Spleen (tissue), 11 donors: Measurements from ENCODE around the gene KMT5C. TPM values are rescaled to one million over a fixed set of nuclear protein-coding genes. Genes with fewer than 3 reads are reported as not detected.

Source experiments
- DNase-seq: peaks from one replicate; pipeline ENCODE4 v3.0.0-alpha.2; 2020
- H3K27ac ChIP-seq, 8 donors: fragments of 200-600 bp; sonication (generic) in 7 of 8; 1 replicate in 4 of 8; 2 replicates in 4 of 8; pipeline versions ENCODE4 v1.5.0 to v1.8.0; 2016 to 2021; ENCODE audit warnings: inconsistent platforms in 4 of 8, mild to moderate bottlenecking in 4 of 8, moderate library complexity in 1 of 8
- H3K27me3 ChIP-seq, 7 donors: fragments of 200-600 bp; sonication (generic) in 6 of 7; replicated peaks in 1 of 7; 1 replicate in 4 of 7; 2 replicates in 3 of 7; pipeline versions ENCODE4 v1.5.0 to v1.8.0; 2016 to 2021; ENCODE audit warnings: inconsistent platforms in 3 of 7, mild to moderate bottlenecking in 1 of 7
- H3K36me3 ChIP-seq, 6 donors: fragments of 200-600 bp; sonication (generic) in 5 of 6; 1 replicate in 4 of 6; 2 replicates in 2 of 6; pipeline versions ENCODE4 v1.5.0 to v1.8.0; 2016 to 2021; ENCODE audit warnings: inconsistent platforms in 2 of 6
- H3K4me1 ChIP-seq, 6 donors: fragments of 200-600 bp; sonication (generic) in 5 of 6; 1 replicate in 3 of 6; 2 replicates in 3 of 6; pipeline versions ENCODE4 v1.5.0 to v1.8.0; 2016 to 2021; ENCODE audit warnings: inconsistent platforms in 3 of 6
- H3K4me3 ChIP-seq, 8 donors: fragments of 200-600 bp; sonication (generic) in 7 of 8; 1 replicate in 4 of 8; 2 replicates in 4 of 8; pipeline versions ENCODE4 v1.5.0 to v1.8.0; 2016 to 2021; ENCODE audit warnings: inconsistent platforms in 4 of 8, mild to moderate bottlenecking in 4 of 8, moderate library complexity in 2 of 8
- H3K9me3 ChIP-seq, 8 donors: fragments of 200-600 bp; sonication (generic) in 7 of 8; 1 replicate in 4 of 8; 2 replicates in 4 of 8; pipeline versions ENCODE4 v1.5.0 to v1.8.0; 2016 to 2021; ENCODE audit warnings: inconsistent platforms in 4 of 8
- CTCF ChIP-seq, 11 experiments: fragments of 200-600 bp in 7 of 11; fragments of 450-650 bp in 4 of 11; sonication (generic) in 4 of 11; IDR thresholded peaks in 8 of 11; conservative IDR thresholded peaks in 3 of 11; 1 replicate in 7 of 11; 2 replicates in 4 of 11; pipeline versions ENCODE4 v1.4.0 to v1.8.0; 2016 to 2021; ENCODE audit warnings: antibody characterized with exemption in 11 of 11, inconsistent platforms in 4 of 11, mild to moderate bottlenecking in 1 of 11
- POLR2A ChIP-seq, 3 donors: fragments of 450-650 bp; IDR thresholded peaks; one replicate each; pipeline ENCODE4 v1.5.1; 2017; ENCODE audit warnings: antibody characterized with exemption in 3 of 3, mild to moderate bottlenecking in 1 of 3
- POLR2AphosphoS5 ChIP-seq, 3 donors: sonication (generic); formaldehyde crosslinking; IDR thresholded peaks; one replicate each; pipeline ENCODE4 v1.5.1; 2017; ENCODE audit warnings: antibody characterized with exemption in 3 of 3
- WGBS, 5 donors: extraction: QIAGEN DNeasy Blood & Tissue Kit in 3 of 5; methylation state at CpG; one replicate each; pipeline versions ENCODE4 v1.1.5 to v1.1.7; 2013 to 2018; 5-methylcytosine and 5-hydroxymethylcytosine counted together
- intact Hi-C: fragments of 100-400 bp; cut with DNase I; formaldehyde crosslinking; loops from one replicate; pipeline ENCODE4 v1.15.0; 2023; ENCODE audit warnings: low total_unique reads
- polyA plus RNA-seq, 3 donors: library from polyadenylated mRNA; stranded (reverse); fragments of 200-250 nt; gene quantifications; one replicate each; pipeline ENCODE4 v1.2.1, GENCODE V29; 2013
- total RNA-seq, 7 donors: library from RNA; depleted of rRNA in 3 of 7; stranded (reverse); fragments of >200 nt in 3 of 7; fragmentation: NEBNext Ultra II Directional in 4 of 7; extraction: Animal tissue kit (Norgen Biotek cat#: 25700) in 4 of 7; gene quantifications; one replicate each; pipeline versions ENCODE4 v1.1.0 to v1.2.1, GENCODE V29; 2016 to 2021
- donor health status: healthy with polysubstance abuse.
- donor health status: DM: no; HTN: no; CAD: no; lungs with moderate emphysema.
- donor health status: DM: no; HTN: no; CAD: no.
- donor health status: Bipolar disorder and iron deficiency.
- donor health status: healthy.
- donor health status: DM: no; HTN: no; CAD: no.
- donor health status: DM: yes; HTN: yes; CAD: no.

The KMT5C gene
- total and polyA plus RNA-seq, 10 donors = 5.7 to 18.1 (median 12.2) TPM

GRCh38 chr19:55306712-55307111, 33.0 kb upstream of the KMT5C start:
- intact Hi-C loops = no loop called here
- H3K36me3 ChIP-seq = peaks cover 0 to 16% (median 0%) of the 10 kb centered on the region in 6 donors
- no peak for DNase-seq

GRCh38 chr19:55308281-55308680, 31.4 kb upstream of the KMT5C start:
- intact Hi-C loops = no loop called here
- WGBS, 5 donors = 88 to 94% (median 88%) methylated on average over 7 to 11 of the region's 11 CpGs
- H3K4me3 ChIP-seq = no peak overlapping the region
- H3K27me3 ChIP-seq = no peaks in the 10 kb centered on the region
- no peaks in the 10 kb centered on the region for H3K4me1 ChIP-seq
- no peak overlapping the region for H3K27ac ChIP-seq
- peaks cover 0 to 6% (median 0%) of the 10 kb centered on the region in 8 donors for H3K9me3 ChIP-seq
- H3K36me3 ChIP-seq = peaks cover 0 to 16% (median 0%) of the 10 kb centered on the region in 6 donors
- TF ChIP-seq POLR2AphosphoS5 (IDR thresholded peaks at IDR 0.05) = no peak
- TF ChIP-seq POLR2A (IDR thresholded peaks at IDR 0.05) = no peak
- TF ChIP-seq CTCF (IDR thresholded peaks at IDR 0.05 in 8 of 11, conservative IDR thresholded peaks at IDR 0.05 in 3 of 11) = no peak
- DNase-seq = no peak

More at GRCh38 chr19:55306712-55307111, 33.0 kb upstream of the KMT5C start:
- Histone ChIP-seq H3K27me3 (no peaks in the 10 kb centered on the region), H3K4me3 (no peak overlapping the region), H3K27ac (no peak overlapping the region), H3K9me3 (peaks cover 0 to 6% (median 0%) of the 10 kb centered on the region in 8 donors), H3K4me1 (peaks cover 0 to 11% (median 6%) of the 10 kb centered on the region in 6 donors)
- TF ChIP-seq POLR2AphosphoS5 (IDR thresholded peaks at IDR 0.05) (no peak), CTCF (IDR thresholded peaks at IDR 0.05 in 8 of 11, conservative IDR thresholded peaks at IDR 0.05 in 3 of 11) (no peak), POLR2A (IDR thresholded peaks at IDR 0.05) (no peak)
- 62 to 86% (median 77%) methylated on average over 3 of the region's 3 CpGs for WGBS, 5 donors

DNA sequence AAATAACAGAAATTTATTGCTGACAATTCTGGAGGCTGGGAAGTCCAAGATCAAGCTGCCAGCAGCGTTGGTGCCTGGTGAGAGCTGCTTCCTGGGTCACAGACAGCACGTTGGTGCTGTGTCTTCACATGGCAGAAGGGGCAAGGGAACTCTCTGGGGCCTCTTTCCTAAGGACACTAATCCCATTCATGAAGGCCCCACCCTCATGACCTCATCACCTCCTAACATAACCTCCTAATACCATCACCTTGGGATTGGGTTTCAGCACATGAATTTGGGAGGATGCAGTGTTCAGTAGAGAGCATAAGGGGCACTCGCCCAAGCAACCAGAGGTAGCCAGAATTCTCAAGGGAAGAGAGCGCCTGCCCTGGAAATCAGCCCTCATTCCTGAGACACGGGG, 30.2 kb upstream of the KMT5C start:
- Histone ChIP-seq H3K27me3 (no peaks in the 10 kb centered on the region), H3K9me3 (peaks cover 0 to 6% (median 0%) of the 10 kb centered on the region in 8 donors), H3K4me1 (no peaks in the 10 kb centered on the region), H3K36me3 (peaks cover 0 to 16% (median 0%) of the 10 kb centered on the region in 6 donors), H3K27ac (no peak overlapping the region), H3K4me3 (no peak overlapping the region)
- intact Hi-C loops = no loop called here
- 80 to 99% (median 87%) methylated on average over 5 of the region's 5 CpGs for WGBS, 5 donors
- DNase-seq = no peak
- no peak for TF ChIP-seq CTCF (IDR thresholded peaks at IDR 0.05 in 8 of 11, conservative IDR thresholded peaks at IDR 0.05 in 3 of 11)
- no peak for TF ChIP-seq POLR2A (IDR thresholded peaks at IDR 0.05)
- no peak for TF ChIP-seq POLR2AphosphoS5 (IDR thresholded peaks at IDR 0.05)

DNA sequence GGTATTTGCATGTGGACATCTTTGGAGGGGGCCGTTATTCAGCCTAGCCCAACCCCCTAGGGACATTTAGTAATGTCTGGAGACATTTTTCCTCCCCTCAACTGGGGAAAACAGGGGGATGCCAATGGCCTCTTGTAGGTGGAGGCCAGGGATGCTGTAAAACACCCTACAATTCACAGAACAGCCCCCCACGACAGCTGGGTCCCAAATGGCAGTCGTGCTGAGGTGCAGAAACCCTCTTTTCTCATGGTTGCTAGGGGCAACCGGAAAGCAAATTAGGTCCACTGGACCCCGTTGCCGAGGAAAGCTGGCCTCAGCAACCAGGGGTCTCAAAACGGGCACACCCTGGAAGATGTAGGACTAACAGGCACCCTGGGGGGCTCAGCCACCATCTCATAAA, 29.2 kb upstream of the KMT5C start:
- intact Hi-C loops = no loop called here
- 71 to 89% (median 81%) methylated on average over 7 of the region's 7 CpGs for WGBS, 5 donors
- H3K4me3 ChIP-seq = no peak overlapping the region

More for the DNA sequence above, 29.2 kb upstream of the KMT5C start:
- Histone ChIP-seq H3K4me1 (no peaks in the 10 kb centered on the region), H3K27me3 (no peaks in the 10 kb centered on the region), H3K36me3 (peaks cover 0 to 16% (median 0%) of the 10 kb centered on the region in 6 donors), H3K9me3 (peaks cover 0 to 6% (median 0%) of the 10 kb centered on the region in 8 donors), H3K27ac (no peak overlapping the region)
- no peak for DNase-seq
- no peak for TF ChIP-seq POLR2A (IDR thresholded peaks at IDR 0.05)
- TF ChIP-seq CTCF (IDR thresholded peaks at IDR 0.05 in 8 of 11, conservative IDR thresholded peaks at IDR 0.05 in 3 of 11) = no peak
- TF ChIP-seq POLR2AphosphoS5 (IDR thresholded peaks at IDR 0.05) = no peak
